ENCODE data around the gene GTF2E1. TPM values are rescaled to one million over a fixed set of nuclear protein-coding genes. Genes with fewer than 3 reads are reported as not detected.

Gene GTF2E1
- total and polyA plus RNA-seq, 9 of the 15 experiments (the other 6 are each of a cell fraction or from before 2014, with no cell fraction given) = 12.9 to 23.5 (median 15.4) TPM

GRCh38 chr3:120797857-120798256 lies 55.3 kb downstream of the GTF2E1 start:
- POLR2A ChIA-PET = no interaction called here
- H3K4me3 ChIP-seq = no peak overlapping the region
- H3K4me2 ChIP-seq (ENCODE audit: insufficient read depth, low read length) = no peak overlapping the region
- H3K4me1 ChIP-seq (replicated peaks in 1 of 2; ENCODE audit: control insufficient read depth in 2 of 2, insufficient read depth in 2 of 2, low read length in 2 of 2) = no peaks in the 10 kb centered on the region; a peak in 1 of 5 replicates
- intact Hi-C loops (cut with micrococcal nuclease) = loop anchor here (5.0 kb wide), 1 partner anchor 381 kb away; no protein-coding TSS in a partner anchor
- DNase-seq (ENCODE audit: extremely low read depth in 1 of 4, low spot score in 3 of 4) (no peak), FAIRE-seq (no peak), ATAC-seq (no peak)
- BruUV-seq (replicated peaks) = no TSS peak
- in situ Hi-C loops (cut with MboI) = loop anchor here (5.0 to 10.0 kb wide), 3 partner anchors 173 to 553 kb away; no protein-coding TSS in a partner anchor
- H4K20me1 ChIP-seq (replicated peaks; ENCODE audit: control insufficient read depth, insufficient read depth, low read length) = no peaks in the 10 kb centered on the region
- CTCF ChIA-PET (ENCODE audit: low intra/inter-chr PET ratio) = no interaction called here
- TF ChIP-seq COPS2 (conservative IDR thresholded peaks at IDR 0.05) (no peak), MBD1 (CRISPR knock-in tag; IDR thresholded peaks at IDR 0.05) (no peak), ERF (CRISPR knock-in tag; IDR thresholded peaks at IDR 0.05) (no peak), EP300 (IDR thresholded peaks at IDR 0.05; ENCODE audit: low read length) (no peak), ZNF589 (CRISPR knock-in tag; IDR thresholded peaks at IDR 0.05; ENCODE audit: low read depth) (no peak), RBM14 (IDR thresholded peaks at IDR 0.05; ENCODE audit: borderline replicate concordance, insufficient read depth, low read depth, low read length) (no peak), GTF2F1 (IDR thresholded peaks at IDR 0.05; ENCODE audit: low read depth, low read length) (no peak), TEAD4 (IDR thresholded peaks at IDR 0.05; ENCODE audit: low read length) (no peak), TEAD4 (CRISPR knock-in tag; IDR thresholded peaks at IDR 0.05; ENCODE audit: borderline replicate concordance) (no peak), SMC3 (conservative IDR thresholded peaks at IDR 0.05; ENCODE audit: insufficient read depth, low read depth, low read length) (no peak)
- peaks cover 2% of the 10 kb centered on the region for H3K9me1 ChIP-seq (ENCODE audit: control insufficient read depth, insufficient read depth, low read length)
- H3K9me3 ChIP-seq (replicated peaks; ENCODE audit: control insufficient read depth, insufficient read depth, low read depth, low read length) = no peaks in the 10 kb centered on the region
- H3K9ac ChIP-seq (ENCODE audit: insufficient read depth in 1 of 2, low read depth in 2 of 2, low read length in 2 of 2) = no peak overlapping the region
- H3K27me3 ChIP-seq (ENCODE audit: control insufficient read depth in 2 of 2, insufficient read depth in 2 of 2, low read length in 2 of 2) = no peaks in the 10 kb centered on the region
- no peak overlapping the region for H2AFZ ChIP-seq (ENCODE audit: low read depth, low read length)
- no peaks in the 10 kb centered on the region for H3K36me3 ChIP-seq (ENCODE audit: control insufficient read depth, insufficient read depth, low read length)
- no peaks in the 10 kb centered on the region for H3K79me2 ChIP-seq (ENCODE audit: control insufficient read depth, insufficient read depth, low read length)
- 54% methylated on average over 2 of the region's 2 CpGs for WGBS (ENCODE audit: insufficient coverage, low coverage, missing lambda C conversion rate)
- no peak overlapping the region for H3K27ac ChIP-seq (ENCODE audit: extremely low read depth, low read depth, low read length)
